GM12878 (cell line): ENCODE measurements around the gene CEP128. TPM values are rescaled to one million over a fixed set of nuclear protein-coding genes. Genes with fewer than 3 reads are reported as not detected.

Source experiments
- ATF2 ChIP-seq: IDR thresholded peaks from 2 replicates; pipeline ENCODE4 v1.6.1; 2012; ENCODE audit warnings: low read length, inconsistent platforms
- ATF3 ChIP-seq: IDR thresholded peaks from 2 replicates; pipeline ENCODE4 v1.6.1; 2011; ENCODE audit warnings: low read depth, mild to moderate bottlenecking, low read length, moderate library complexity, borderline replicate concordance; ENCODE audit errors: extremely low read depth
- BACH1 ChIP-seq: fragments of 450-650 bp; IDR thresholded peaks from 2 replicates; pipeline ENCODE4 v1.6.1; 2017; ENCODE audit warnings: mild to moderate bottlenecking, borderline replicate concordance
- CBX5 ChIP-seq: sonication (generic); IDR thresholded peaks from 2 replicates; pipeline ENCODE4 v1.6.1; 2016; ENCODE audit warnings: low read depth, moderate library complexity, mild to moderate bottlenecking, inconsistent platforms
- EED ChIP-seq: sonication (generic); IDR thresholded peaks from 2 replicates; pipeline ENCODE4 v1.6.1; 2016; ENCODE audit warnings: antibody characterized with exemption, low read depth
- GABPA ChIP-seq: IDR thresholded peaks from 2 replicates; pipeline ENCODE4 v1.6.1; 2014; ENCODE audit warnings: antibody characterized with exemption, low read depth, mild to moderate bottlenecking, inconsistent platforms
- IKZF1 ChIP-seq: fragments of 450-650 bp; conservative IDR thresholded peaks from 2 replicates; pipeline ENCODE4 v1.6.1; 2017; ENCODE audit warnings: antibody characterized with exemption, mild to moderate bottlenecking
- IKZF2 ChIP-seq, 2 experiments: fragments of 450-650 bp; IDR thresholded peaks; 2 replicates each; pipeline ENCODE4 v1.6.1; 2017; ENCODE audit warnings: mild to moderate bottlenecking in 2 of 2, moderate library complexity in 2 of 2
- KDM1A ChIP-seq: fragments of 200-600 bp; sonication (generic); IDR thresholded peaks from 2 replicates; pipeline ENCODE4 v1.6.1; 2016; ENCODE audit warnings: borderline replicate concordance
- LARP7 ChIP-seq: fragments of 450-650 bp; IDR thresholded peaks from 2 replicates; pipeline ENCODE4 v1.6.1; 2017; ENCODE audit warnings: mild to moderate bottlenecking
- MXI1 ChIP-seq: fragments of 150-350 bp; IDR thresholded peaks from 2 replicates; pipeline ENCODE4 v1.6.1; 2011; ENCODE audit warnings: low read depth, mild to moderate bottlenecking, inconsistent platforms, low read length, improper control_type of control experiment
- NRF1 ChIP-seq: conservative IDR thresholded peaks from 2 replicates; pipeline ENCODE4 v1.6.1; 2011; ENCODE audit warnings: mild to moderate bottlenecking, low read depth, low read length, improper control_type of control experiment
- PAX8 ChIP-seq: fragments of 450-650 bp; IDR thresholded peaks from 2 replicates; pipeline ENCODE4 v1.6.1; 2017; ENCODE audit warnings: mild to moderate bottlenecking, moderate library complexity
- RELB ChIP-seq: fragments of 450-650 bp; IDR thresholded peaks from 2 replicates; pipeline ENCODE4 v1.6.1; 2017; ENCODE audit warnings: low read depth, mild to moderate bottlenecking, moderate library complexity
- REST ChIP-seq: IDR thresholded peaks from 2 replicates; pipeline ENCODE4 v1.6.1; 2012; ENCODE audit warnings: mild to moderate bottlenecking, low read depth, low read length
- SIX5 ChIP-seq: IDR thresholded peaks from 2 replicates; pipeline ENCODE4 v1.6.1; 2011; ENCODE audit warnings: mild to moderate bottlenecking, low read depth, low read length, moderate library complexity; ENCODE audit not compliant: severe bottlenecking
- SMAD1 ChIP-seq: fragments of 450-650 bp; IDR thresholded peaks from 2 replicates; pipeline ENCODE4 v1.6.1; 2018; ENCODE audit warnings: mild to moderate bottlenecking, low read depth; ENCODE audit not compliant: partially characterized antibody
- SPI1 ChIP-seq: IDR thresholded peaks from 2 replicates; pipeline ENCODE4 v1.6.1; 2011; ENCODE audit warnings: low read depth, mild to moderate bottlenecking, low read length, moderate library complexity, borderline replicate concordance; ENCODE audit not compliant: insufficient read depth
- SUZ12 ChIP-seq: fragments of 200-600 bp; sonication (generic); IDR thresholded peaks from one replicate; pipeline ENCODE4 v1.6.1; 2018; ENCODE audit warnings: antibody characterized with exemption, mild to moderate bottlenecking; ENCODE audit not compliant: unreplicated experiment
- TAF1 ChIP-seq: IDR thresholded peaks from 2 replicates; pipeline ENCODE4 v1.6.1; 2011; ENCODE audit warnings: mild to moderate bottlenecking, low read depth, low read length, borderline replicate concordance
- TCF7 ChIP-seq: IDR thresholded peaks from 2 replicates; pipeline ENCODE4 v1.6.1; 2014; ENCODE audit warnings: antibody characterized with exemption, borderline replicate concordance
- WRNIP1 ChIP-seq: IDR thresholded peaks from 2 replicates; pipeline ENCODE4 v1.6.1; 2011; ENCODE audit warnings: low read depth, low read length, improper control_type of control experiment, borderline replicate concordance
- ZNF207 ChIP-seq: fragments of 450-650 bp; IDR thresholded peaks from 2 replicates; pipeline ENCODE4 v1.6.1; 2014; ENCODE audit warnings: antibody characterized with exemption, mild to moderate bottlenecking, borderline replicate concordance
- polyA plus RNA-seq, 11 experiments: library from polyadenylated mRNA; depleted of rRNA in 4 of 11; unstranded in 6 of 11; stranded (reverse) in 5 of 11; fragments of >200 nt; fragmentation: Nextera tagmentation in 4 of 11; fragmentation: Illumina TruSeq in 1 of 11; extraction: Ambion mirVana in 4 of 11; extraction: Trizol in 1 of 11; gene quantifications; 1 replicate in 1 of 11; 2 replicates in 10 of 11; pipeline versions ENCODE4 v1.2.1 to v1.2.3, GENCODE V29; 2011 to 2016; ENCODE audit warnings: inconsistent platforms in 2 of 11, missing spikeins in 2 of 11, low read depth in 1 of 11
- total RNA-seq, 4 experiments: library from RNA; depleted of rRNA in 3 of 4; stranded (reverse); fragments of >200 nt in 3 of 4; fragmentation: Illumina TruSeq in 1 of 4; extraction: Trizol in 1 of 4; gene quantifications; 2 replicates each; pipeline versions ENCODE4 v1.2.1 to v1.2.3, GENCODE V29; 2013 to 2021

CEP128 gene
- total and polyA plus RNA-seq, 10 of the 15 experiments (the other 5 are each of a cell fraction or from before 2014, with no cell fraction given): 1.1 to 6.7 (median 3.4) TPM

- TF ChIP-seq ZNF207: 0 out of 2 replicates have a peak, but pooled peaks have one; percentile 43
- no peak for TF ChIP-seq PAX8
- TF ChIP-seq SPI1: peak; percentile 42; the same call in 1 of the 2 replicates
- TF ChIP-seq RELB: peak; percentile 85
- peak; percentile 94 for TF ChIP-seq SIX5
- TF ChIP-seq EED: peak; percentile 48; the same call in 1 of the 2 replicates
- TF ChIP-seq BACH1: peak; percentile 24; the same call in 1 of the 2 replicates
- peak; percentile 31; the same call in 1 of the 2 replicates for TF ChIP-seq LARP7
- TF ChIP-seq CBX5: no peak
- TF ChIP-seq WRNIP1: no peak
- TF ChIP-seq MXI1: peak; percentile 76; the same call in 1 of the 2 replicates
- no peak for TF ChIP-seq SUZ12
- TF ChIP-seq IKZF2 (IDR thresholded peaks at IDR 0.05): peak; percentile 8 to 23; a peak in 2 of 4 replicates
- no peak for TF ChIP-seq KDM1A
- TF ChIP-seq ATF3: no peak
- TF ChIP-seq GABPA: 0 out of 2 replicates have a peak, but pooled peaks have one; percentile 20
- no peak for TF ChIP-seq NRF1
- TF ChIP-seq SMAD1: no peak
- 0 out of 2 replicates have a peak, but pooled peaks have one; percentile 12 for TF ChIP-seq TCF7
- no peak for TF ChIP-seq TAF1
- TF ChIP-seq IKZF1: peak; percentile 89
- TF ChIP-seq ATF2: no peak
- TF ChIP-seq REST: no peak
These were observed at the start of gene CEP128 (continued) for GRCh38 chr14:80941241-80942185.
